Hepatocyte (in vitro differentiated cells): Measurements from ENCODE around the gene TMEM117. TPM values are rescaled to one million over a fixed set of nuclear protein-coding genes. Genes with fewer than 3 reads are reported as not detected.

Experiments
- DNase-seq: peaks from one replicate; pipeline ENCODE4 v3.0.0-alpha.2; 2016; ENCODE audit warnings: low spot score
- H2AFZ ChIP-seq: fragments of 200-600 bp; sonication (generic); 2 replicates; pipeline ENCODE4 v1.6.0; 2016; ENCODE audit warnings: antibody characterized with exemption, mild to moderate bottlenecking
- H3K27ac ChIP-seq: fragments of 200-600 bp; sonication (generic); 2 replicates; pipeline ENCODE4 v1.5.1; 2016; ENCODE audit warnings: mild to moderate bottlenecking
- H3K27me3 ChIP-seq: fragments of 200-600 bp; sonication (generic); 2 replicates; pipeline ENCODE4 v1.6.1; 2016
- H3K36me3 ChIP-seq: fragments of 200-600 bp; sonication (generic); replicated peaks from 2 replicates; pipeline ENCODE4 v1.5.1; 2016; ENCODE audit warnings: low read depth; ENCODE audit not compliant: insufficient read depth
- H3K4me1 ChIP-seq: fragments of 200-600 bp; sonication (generic); 2 replicates; pipeline ENCODE4 v1.5.1; 2016; ENCODE audit warnings: mild to moderate bottlenecking, moderate library complexity; ENCODE audit not compliant: insufficient read depth
- H3K4me2 ChIP-seq: fragments of 200-600 bp; sonication (generic); 2 replicates; pipeline ENCODE4 v1.6.0; 2016
- H3K4me3 ChIP-seq: fragments of 200-600 bp; sonication (generic); 2 replicates; pipeline ENCODE4 v1.5.1; 2016; ENCODE audit warnings: mild to moderate bottlenecking
- H3K79me2 ChIP-seq: fragments of 200-600 bp; sonication (generic); 2 replicates; pipeline ENCODE4 v1.6.0; 2017; ENCODE audit warnings: mild to moderate bottlenecking
- H3K9me2 ChIP-seq: fragments of 200-600 bp; sonication (generic); replicated peaks from 2 replicates; pipeline ENCODE4 v1.6.0; 2017; ENCODE audit warnings: mild to moderate bottlenecking; ENCODE audit not compliant: insufficient read depth
- H3K9me3 ChIP-seq: fragments of 200-600 bp; sonication (generic); 2 replicates; pipeline ENCODE4 v1.5.1; 2016; ENCODE audit warnings: low read depth, mild to moderate bottlenecking
- H4K20me1 ChIP-seq: fragments of 200-600 bp; sonication (generic); 2 replicates; pipeline ENCODE4 v1.6.0; 2016; ENCODE audit warnings: mild to moderate bottlenecking; ENCODE audit not compliant: insufficient read depth, poor library complexity, severe bottlenecking
- EZH2 ChIP-seq: fragments of 200-600 bp; sonication (generic); IDR thresholded peaks from 2 replicates; pipeline ENCODE4 v1.6.1; 2016; ENCODE audit warnings: antibody characterized with exemption, mild to moderate bottlenecking, borderline replicate concordance
- EZH2phosphoT487 ChIP-seq: fragments of 200-600 bp; sonication (generic); IDR thresholded peaks from one replicate; pipeline ENCODE4 v1.6.1; 2018; ENCODE audit warnings: antibody characterized with exemption, mild to moderate bottlenecking, low read depth, moderate library complexity; ENCODE audit not compliant: unreplicated experiment, severe bottlenecking
- WGBS: methylation state at CpG from one replicate; pipeline ENCODE4 v1.1.6; 2016; ENCODE audit warnings: low lambda C conversion rate; ENCODE audit errors: missing lambda C conversion rate; 5-methylcytosine and 5-hydroxymethylcytosine counted together
- polyA plus RNA-seq: library from polyadenylated mRNA; unstranded; fragments of >200 nt; fragmentation: Nextera tagmentation; extraction: Ambion mirVana; gene quantifications from 2 replicates; pipeline ENCODE4 v1.2.1, GENCODE V29; 2016
- total RNA-seq: library from RNA; depleted of rRNA; stranded (reverse); fragments of >200 nt; gene quantifications from 2 replicates; pipeline ENCODE4 v1.2.3, GENCODE V29; 2014
- TF ChIP-seq, protein P1 (sequence below): fragments of 200-600 bp; sonication (generic); IDR thresholded peaks from 2 replicates; pipeline ENCODE4 v1.5.1; 2016; ENCODE audit warnings: antibody characterized with exemption, mild to moderate bottlenecking; ENCODE audit not compliant: poor library complexity

Gene TMEM117
- total and polyA plus RNA-seq, 2 experiments from 2014 or later, result 12.4 to 47.1 TPM

DNA sequence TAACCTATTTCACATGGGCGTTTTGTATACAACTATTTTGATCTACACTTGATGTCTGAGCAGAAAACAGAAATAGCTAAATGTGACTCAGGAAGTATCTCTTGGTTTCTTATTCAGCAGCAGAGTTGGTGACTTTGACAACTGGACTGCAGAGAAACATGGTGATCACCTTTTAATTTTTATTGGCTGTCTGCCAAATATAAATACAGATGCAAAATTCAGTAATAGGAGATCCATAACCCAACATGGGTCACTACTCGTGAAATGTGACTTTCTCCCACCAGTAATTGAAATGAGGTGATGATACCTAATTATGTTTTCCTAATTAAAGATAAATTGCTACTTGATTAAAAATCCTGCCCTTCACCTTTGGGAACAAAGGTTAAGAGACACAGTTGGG is 553.2 kb downstream of the TMEM117 start:
- no peaks in the 10 kb centered on the region for H3K27me3 ChIP-seq
- no peak overlapping the region for H2AFZ ChIP-seq
- H3K27ac ChIP-seq, result no peak overlapping the region
- H3K4me2 ChIP-seq, result no peak overlapping the region
- 89% methylated on average over 2 of the region's 2 CpGs for WGBS
- H3K36me3 ChIP-seq, result no peaks in the 10 kb centered on the region
- H3K4me1 ChIP-seq, result no peaks in the 10 kb centered on the region
- H3K9me2 ChIP-seq, result no peaks in the 10 kb centered on the region
- TF ChIP-seq EZH2phosphoT487 (no peak), EZH2 (no peak)
- TF ChIP-seq, protein P1, sequence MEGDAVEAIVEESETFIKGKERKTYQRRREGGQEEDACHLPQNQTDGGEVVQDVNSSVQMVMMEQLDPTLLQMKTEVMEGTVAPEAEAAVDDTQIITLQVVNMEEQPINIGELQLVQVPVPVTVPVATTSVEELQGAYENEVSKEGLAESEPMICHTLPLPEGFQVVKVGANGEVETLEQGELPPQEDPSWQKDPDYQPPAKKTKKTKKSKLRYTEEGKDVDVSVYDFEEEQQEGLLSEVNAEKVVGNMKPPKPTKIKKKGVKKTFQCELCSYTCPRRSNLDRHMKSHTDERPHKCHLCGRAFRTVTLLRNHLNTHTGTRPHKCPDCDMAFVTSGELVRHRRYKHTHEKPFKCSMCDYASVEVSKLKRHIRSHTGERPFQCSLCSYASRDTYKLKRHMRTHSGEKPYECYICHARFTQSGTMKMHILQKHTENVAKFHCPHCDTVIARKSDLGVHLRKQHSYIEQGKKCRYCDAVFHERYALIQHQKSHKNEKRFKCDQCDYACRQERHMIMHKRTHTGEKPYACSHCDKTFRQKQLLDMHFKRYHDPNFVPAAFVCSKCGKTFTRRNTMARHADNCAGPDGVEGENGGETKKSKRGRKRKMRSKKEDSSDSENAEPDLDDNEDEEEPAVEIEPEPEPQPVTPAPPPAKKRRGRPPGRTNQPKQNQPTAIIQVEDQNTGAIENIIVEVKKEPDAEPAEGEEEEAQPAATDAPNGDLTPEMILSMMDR, result no peak
- no peak for DNase-seq
- H4K20me1 ChIP-seq, result no peaks in the 10 kb centered on the region
- H3K9me3 ChIP-seq, result no peaks in the 10 kb centered on the region
- no peak overlapping the region for H3K4me3 ChIP-seq
- no peaks in the 10 kb centered on the region for H3K79me2 ChIP-seq

DNA sequence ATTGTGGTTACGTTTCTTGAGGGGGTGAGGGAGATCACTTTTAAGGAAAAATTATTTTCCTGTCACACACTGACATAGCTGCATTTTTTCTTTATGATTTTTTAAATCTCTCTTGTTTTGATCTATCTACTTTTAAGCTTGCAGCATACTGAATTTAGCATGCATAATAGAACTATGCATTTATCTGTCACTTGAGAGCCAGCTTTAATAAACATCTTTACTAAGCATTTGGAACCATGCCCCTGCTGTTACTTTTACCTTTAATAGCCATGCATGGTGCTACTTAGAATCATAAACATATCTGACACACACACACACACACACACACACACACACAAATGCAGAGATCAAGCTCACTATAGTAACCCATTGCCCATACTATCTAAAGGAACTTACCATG is 554.0 kb downstream of the TMEM117 start:
- Histone ChIP-seq H3K4me1 (no peaks in the 10 kb centered on the region), H3K79me2 (no peaks in the 10 kb centered on the region), H3K9me2 (no peaks in the 10 kb centered on the region), H3K36me3 (no peaks in the 10 kb centered on the region), H3K9me3 (no peaks in the 10 kb centered on the region), H3K27me3 (no peaks in the 10 kb centered on the region), H3K4me2 (no peak overlapping the region), H2AFZ (no peak overlapping the region), H3K4me3 (no peak overlapping the region), H4K20me1 (no peaks in the 10 kb centered on the region), H3K27ac (no peak overlapping the region)
- no peak for DNase-seq
- 85% methylated on average over 1 of the region's 1 CpG for WGBS
- no peak for TF ChIP-seq EZH2
- no peak for TF ChIP-seq EZH2phosphoT487
- TF ChIP-seq, protein P1, result no peak

DNA sequence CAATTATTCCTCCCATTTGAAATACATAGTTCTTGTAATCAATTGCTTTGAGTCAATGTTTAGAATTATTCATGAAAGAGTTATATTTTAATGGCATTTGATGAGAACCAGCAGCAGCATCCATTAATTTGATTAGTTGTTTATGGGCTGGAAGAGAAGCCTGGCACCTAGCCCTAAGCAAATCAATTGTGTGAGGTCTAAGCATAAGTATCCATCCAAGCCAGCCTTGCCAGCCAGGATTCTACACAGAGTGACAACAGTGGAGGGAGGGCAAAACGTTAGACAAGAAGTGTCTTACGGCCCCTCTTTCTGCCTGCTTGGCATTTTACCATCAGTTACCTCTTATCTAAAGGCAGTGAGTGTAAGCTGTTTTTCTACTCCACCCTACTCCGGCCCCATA is 561.8 kb downstream of the TMEM117 start:
- H3K9me3 ChIP-seq, result no peaks in the 10 kb centered on the region
- H3K4me2 ChIP-seq, result no peak overlapping the region
- WGBS, result 70% methylated on average over 3 of the region's 3 CpGs
- H3K79me2 ChIP-seq, result no peaks in the 10 kb centered on the region
- no peak for DNase-seq
- no peak overlapping the region for H2AFZ ChIP-seq
- TF ChIP-seq, protein P1, result no peak
- TF ChIP-seq EZH2phosphoT487 (no peak), EZH2 (no peak)
- no peaks in the 10 kb centered on the region for H3K36me3 ChIP-seq
- H3K4me3 ChIP-seq, result no peak overlapping the region
- no peaks in the 10 kb centered on the region for H3K9me2 ChIP-seq
- no peak overlapping the region for H3K27ac ChIP-seq
- H3K4me1 ChIP-seq, result peaks cover under 1% of the 10 kb centered on the region
- H4K20me1 ChIP-seq, result no peaks in the 10 kb centered on the region
- H3K27me3 ChIP-seq, result no peaks in the 10 kb centered on the region

DNA sequence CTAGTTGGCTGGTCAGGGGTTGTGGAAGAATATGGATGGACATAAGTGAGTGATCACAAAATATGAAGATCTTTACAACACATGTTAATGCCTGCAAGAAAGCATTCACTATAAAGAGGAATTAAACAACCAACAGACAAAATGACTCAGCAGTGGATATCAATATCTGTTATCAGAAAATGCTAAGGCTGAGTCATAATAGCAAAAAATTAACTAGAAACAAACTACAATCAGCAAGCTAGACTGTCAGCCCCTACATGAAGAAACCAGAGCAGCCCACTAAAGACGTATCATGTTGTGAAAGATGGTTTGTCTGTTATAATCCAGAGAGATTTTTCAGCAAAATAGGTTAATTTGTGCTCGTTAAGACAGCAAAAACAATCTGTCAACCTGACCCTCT is 567.3 kb downstream of the TMEM117 start:
- no peaks in the 10 kb centered on the region for H3K79me2 ChIP-seq
- H3K4me3 ChIP-seq, result no peak overlapping the region
- no peak overlapping the region for H2AFZ ChIP-seq
- H3K9me2 ChIP-seq, result no peaks in the 10 kb centered on the region
- H3K4me1 ChIP-seq, result peaks cover 3% of the 10 kb centered on the region
- peaks cover 3% of the 10 kb centered on the region for H3K27me3 ChIP-seq
- no peaks in the 10 kb centered on the region for H4K20me1 ChIP-seq
- no peak for TF ChIP-seq EZH2phosphoT487
- TF ChIP-seq, protein P1, result no peak
- no peak for TF ChIP-seq EZH2
- no peak overlapping the region for H3K27ac ChIP-seq
- no peaks in the 10 kb centered on the region for H3K9me3 ChIP-seq
- no peaks in the 10 kb centered on the region for H3K36me3 ChIP-seq
- DNase-seq, result no peak
- WGBS, result 37% methylated on average over 2 of the region's 2 CpGs
- H3K4me2 ChIP-seq, result peak overlapping the region; percentile 37
